GM23338 (cell line): Measurements from ENCODE around the gene PARVG. TPM values are rescaled to one million over a fixed set of nuclear protein-coding genes. Genes with fewer than 3 reads are reported as not detected.

Experiments used
- ATAC-seq: fragments of 200-7000 bp; cut with Tn5 transposase; 3 replicates; pipeline ENCODE4 v1.9.1; 2020
- DNase-seq: peaks from one replicate; pipeline ENCODE4 v3.0.0-alpha.2; 2015; ENCODE audit warnings: low spot score
- H2AFZ ChIP-seq: fragments of 200-600 bp; sonication (generic); 2 replicates; pipeline ENCODE4 v1.8.0; 2016; ENCODE audit warnings: antibody characterized with exemption, mild to moderate bottlenecking, moderate library complexity
- H3F3A ChIP-seq: fragments of 200-600 bp; sonication (generic); replicated peaks from 2 replicates; pipeline ENCODE4 v1.8.0; 2017; ENCODE audit warnings: antibody characterized with exemption, mixed run types, low read depth
- H3K27ac ChIP-seq: fragments of 200-600 bp; sonication (generic); 2 replicates; pipeline ENCODE4 v1.6.1; 2016; ENCODE audit warnings: low read depth
- H3K27me3 ChIP-seq: fragments of 200-600 bp; sonication (generic); 2 replicates; pipeline ENCODE4 v1.8.0; 2016; ENCODE audit warnings: mild to moderate bottlenecking, mixed run types, moderate library complexity; ENCODE audit not compliant: insufficient read depth
- H3K36me3 ChIP-seq: fragments of 200-600 bp; sonication (generic); 2 replicates; pipeline ENCODE4 v1.8.0; 2016; ENCODE audit warnings: mild to moderate bottlenecking; ENCODE audit not compliant: insufficient read depth
- H3K4me1 ChIP-seq: fragments of 200-600 bp; sonication (generic); 2 replicates; pipeline ENCODE4 v1.8.0; 2016; ENCODE audit warnings: mild to moderate bottlenecking, moderate library complexity; ENCODE audit not compliant: insufficient read depth
- H3K4me2 ChIP-seq: fragments of 200-600 bp; sonication (generic); 2 replicates; pipeline ENCODE4 v1.7.1; 2017; ENCODE audit warnings: mixed run types
- H3K4me3 ChIP-seq: fragments of 200-600 bp; sonication (generic); 2 replicates; pipeline ENCODE4 v1.6.1; 2016; ENCODE audit warnings: mixed run types
- H3K79me2 ChIP-seq: fragments of 200-600 bp; sonication (generic); replicated peaks from 2 replicates; pipeline ENCODE4 v1.8.0; 2017; ENCODE audit warnings: mild to moderate bottlenecking; ENCODE audit not compliant: insufficient read depth
- H3K9me2 ChIP-seq: fragments of 200-600 bp; sonication (generic); 2 replicates; pipeline ENCODE4 v1.8.0; 2017; ENCODE audit not compliant: insufficient read depth
- H4K20me1 ChIP-seq: fragments of 200-600 bp; sonication (generic); replicated peaks from 2 replicates; pipeline ENCODE4 v1.8.0; 2017; ENCODE audit warnings: mild to moderate bottlenecking; ENCODE audit not compliant: insufficient read depth
- H3K27ac Mint-ChIP-seq: 2 replicates; pipeline ENCODE4 v1.8.0; 2020; ENCODE audit warnings: inconsistent platforms, mild to moderate bottlenecking, moderate library complexity, mixed read lengths
- H3K27me3 Mint-ChIP-seq: 3 replicates; pipeline ENCODE4 v1.8.0; 2022; ENCODE audit warnings: low read depth, mild to moderate bottlenecking, moderate library complexity, mixed read lengths, inconsistent platforms; ENCODE audit not compliant: insufficient read depth, poor library complexity
- H3K36me3 Mint-ChIP-seq: 3 replicates; pipeline ENCODE4 v1.8.0; 2021; ENCODE audit warnings: low read depth, mild to moderate bottlenecking, inconsistent platforms, moderate library complexity, mixed read lengths
- H3K4me1 Mint-ChIP-seq: 3 replicates; pipeline ENCODE4 v1.8.0; 2020; ENCODE audit warnings: mild to moderate bottlenecking, inconsistent platforms, mixed read lengths
- H3K4me3 Mint-ChIP-seq: 3 replicates; pipeline ENCODE4 v1.8.0; 2021; ENCODE audit warnings: moderate library complexity, mild to moderate bottlenecking, inconsistent platforms, mixed read lengths
- H3K9me3 Mint-ChIP-seq: 3 replicates; pipeline ENCODE4 v1.8.0; 2020; ENCODE audit warnings: moderate library complexity, mild to moderate bottlenecking, inconsistent platforms, mixed read lengths
- CREB1 ChIP-seq: fragments of 250-450 bp; sonication (Bioruptor Pico); IDR thresholded peaks from 2 replicates; pipeline ENCODE4 v1.5.0; 2020; ENCODE audit warnings: low read depth, mild to moderate bottlenecking, moderate library complexity
- EZH2 ChIP-seq: fragments of 200-600 bp; sonication (generic); IDR thresholded peaks from one replicate; pipeline ENCODE4 v1.8.0; 2017; ENCODE audit warnings: antibody characterized with exemption, mild to moderate bottlenecking, low read depth; ENCODE audit not compliant: unreplicated experiment
- JUNB ChIP-seq: IDR thresholded peaks from one replicate; pipeline ENCODE4 v1.6.1; 2016; ENCODE audit warnings: antibody characterized with exemption; ENCODE audit not compliant: unreplicated experiment
- NANOG ChIP-seq: IDR thresholded peaks from 2 replicates; pipeline ENCODE4 v1.6.1; 2016; ENCODE audit warnings: antibody characterized with exemption, borderline replicate concordance
- POLR2AphosphoS5 ChIP-seq: IDR thresholded peaks from 2 replicates; pipeline ENCODE4 v1.6.1; 2016; ENCODE audit warnings: antibody characterized with exemption, low read depth
- REST ChIP-seq: IDR thresholded peaks from one replicate; pipeline ENCODE4 v1.6.1; 2018; ENCODE audit warnings: antibody characterized with exemption; ENCODE audit not compliant: unreplicated experiment
- STAT1 ChIP-seq: IDR thresholded peaks from one replicate; pipeline ENCODE4 v1.6.1; 2016; ENCODE audit warnings: antibody characterized with exemption; ENCODE audit not compliant: unreplicated experiment
- ZNF114 ChIP-seq: fragments of 250-450 bp; sonication (Bioruptor Pico); IDR thresholded peaks from 2 replicates; pipeline ENCODE4 v1.5.0; 2020; ENCODE audit warnings: mild to moderate bottlenecking, moderate library complexity
- ZNF331 ChIP-seq: fragments of 250-450 bp; sonication (Bioruptor Pico); IDR thresholded peaks from 2 replicates; pipeline ENCODE4 v1.5.0; 2020; ENCODE audit warnings: low read depth, mild to moderate bottlenecking, moderate library complexity
- ZNF462 ChIP-seq: fragments of 250-450 bp; sonication (Bioruptor Pico); IDR thresholded peaks from 2 replicates; pipeline ENCODE4 v1.5.0; 2020; ENCODE audit warnings: mild to moderate bottlenecking, moderate library complexity
- polyA plus RNA-seq: library from polyadenylated mRNA; unstranded; fragments of >200 nt; fragmentation: Nextera tagmentation; extraction: Ambion mirVana; gene quantifications from 2 replicates; pipeline ENCODE4 v1.2.1, GENCODE V29; 2016
- total RNA-seq: library from RNA; depleted of rRNA; stranded (reverse); fragments of >200 nt; shearing (Covaris generic); gene quantifications from 2 replicates; pipeline ENCODE4 v1.2.3, GENCODE V29; 2014
- TF ChIP-seq, protein P1 (sequence below), 2 experiments: fragments of 200-600 bp in 1 of 2; sonication (generic) in 1 of 2; conservative IDR thresholded peaks; 2 replicates each; pipeline versions ENCODE4 v1.5.1 to v1.6.1; 2016 to 2017; ENCODE audit warnings: antibody characterized with exemption in 2 of 2, low read depth in 2 of 2, mild to moderate bottlenecking in 2 of 2, moderate library complexity in 1 of 2
- TF ChIP-seq, protein P2 (sequence below): IDR thresholded peaks from 2 replicates; pipeline ENCODE4 v1.6.1; 2016; ENCODE audit warnings: antibody characterized with exemption

Gene PARVG
- total and polyA plus RNA-seq, 2 experiments from 2014 or later: 0.14 to 0.31 TPM

DNA sequence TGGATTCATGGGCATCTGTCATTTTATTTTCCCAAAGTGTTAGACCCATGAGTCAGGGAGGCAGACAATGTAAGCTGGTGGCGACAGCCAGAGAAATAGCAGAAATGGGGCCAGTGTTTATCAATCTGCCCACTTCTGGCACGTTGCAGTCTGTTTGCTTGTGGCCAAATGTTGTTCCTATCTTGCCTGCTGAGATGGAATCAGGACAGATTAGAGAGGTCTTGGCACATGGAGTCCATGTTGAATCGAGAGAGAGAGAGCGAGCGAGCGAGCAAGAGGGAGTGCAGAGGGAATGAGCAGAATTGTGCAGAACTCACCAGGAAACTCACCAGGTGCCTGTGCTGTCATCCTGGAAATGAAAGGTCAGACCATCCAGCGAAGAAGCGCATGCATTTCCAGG is 21.9 kb upstream of the PARVG start:
- no peak for ATAC-seq
- Mint-ChIP-seq H3K36me3 (peaks cover 2% of the 10 kb centered on the region; the same call in 2 of the 3 replicates), H3K27ac (no peak overlapping the region), H3K4me3 (no peak overlapping the region; the same call in 2 of the 3 replicates), H3K9me3 (no peaks in the 10 kb centered on the region), H3K4me1 (peaks cover 39% of the 10 kb centered on the region), H3K27me3 (peaks cover 10% of the 10 kb centered on the region)
- Histone ChIP-seq H3F3A (no peaks in the 10 kb centered on the region), H3K27me3 (no peaks in the 10 kb centered on the region), H3K27ac (no peak overlapping the region), H3K9me2 (no peaks in the 10 kb centered on the region), H3K4me2 (no peak overlapping the region), H3K79me2 (no peaks in the 10 kb centered on the region), H3K36me3 (no peaks in the 10 kb centered on the region), H3K4me3 (no peak overlapping the region), H4K20me1 (no peaks in the 10 kb centered on the region), H3K4me1 (peaks cover 12% of the 10 kb centered on the region), H2AFZ (no peak overlapping the region)
- TF ChIP-seq NANOG (no peak), POLR2AphosphoS5 (no peak), ZNF331 (CRISPR knock-in tag) (no peak), ZNF114 (CRISPR knock-in tag) (no peak), CREB1 (CRISPR knock-in tag) (no peak), REST (no peak), STAT1 (no peak), ZNF462 (CRISPR knock-in tag) (no peak), EZH2 (no peak), JUNB (no peak)
- TF ChIP-seq, protein P1, sequence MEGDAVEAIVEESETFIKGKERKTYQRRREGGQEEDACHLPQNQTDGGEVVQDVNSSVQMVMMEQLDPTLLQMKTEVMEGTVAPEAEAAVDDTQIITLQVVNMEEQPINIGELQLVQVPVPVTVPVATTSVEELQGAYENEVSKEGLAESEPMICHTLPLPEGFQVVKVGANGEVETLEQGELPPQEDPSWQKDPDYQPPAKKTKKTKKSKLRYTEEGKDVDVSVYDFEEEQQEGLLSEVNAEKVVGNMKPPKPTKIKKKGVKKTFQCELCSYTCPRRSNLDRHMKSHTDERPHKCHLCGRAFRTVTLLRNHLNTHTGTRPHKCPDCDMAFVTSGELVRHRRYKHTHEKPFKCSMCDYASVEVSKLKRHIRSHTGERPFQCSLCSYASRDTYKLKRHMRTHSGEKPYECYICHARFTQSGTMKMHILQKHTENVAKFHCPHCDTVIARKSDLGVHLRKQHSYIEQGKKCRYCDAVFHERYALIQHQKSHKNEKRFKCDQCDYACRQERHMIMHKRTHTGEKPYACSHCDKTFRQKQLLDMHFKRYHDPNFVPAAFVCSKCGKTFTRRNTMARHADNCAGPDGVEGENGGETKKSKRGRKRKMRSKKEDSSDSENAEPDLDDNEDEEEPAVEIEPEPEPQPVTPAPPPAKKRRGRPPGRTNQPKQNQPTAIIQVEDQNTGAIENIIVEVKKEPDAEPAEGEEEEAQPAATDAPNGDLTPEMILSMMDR (conservative IDR thresholded peaks at IDR 0.05; ENCODE audit: low read depth in 2 of 2): no peak
- TF ChIP-seq, protein P2, sequence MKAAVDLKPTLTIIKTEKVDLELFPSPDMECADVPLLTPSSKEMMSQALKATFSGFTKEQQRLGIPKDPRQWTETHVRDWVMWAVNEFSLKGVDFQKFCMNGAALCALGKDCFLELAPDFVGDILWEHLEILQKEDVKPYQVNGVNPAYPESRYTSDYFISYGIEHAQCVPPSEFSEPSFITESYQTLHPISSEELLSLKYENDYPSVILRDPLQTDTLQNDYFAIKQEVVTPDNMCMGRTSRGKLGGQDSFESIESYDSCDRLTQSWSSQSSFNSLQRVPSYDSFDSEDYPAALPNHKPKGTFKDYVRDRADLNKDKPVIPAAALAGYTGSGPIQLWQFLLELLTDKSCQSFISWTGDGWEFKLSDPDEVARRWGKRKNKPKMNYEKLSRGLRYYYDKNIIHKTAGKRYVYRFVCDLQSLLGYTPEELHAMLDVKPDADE: no peak
- DNase-seq: no peak
